Suprapubic skin (tissue), 4 donors: ENCODE measurements around the gene PTPRH. TPM values are rescaled to one million over a fixed set of nuclear protein-coding genes. Genes with fewer than 3 reads are reported as not detected.
"Not testable (repeated sequence)": the region's sequence is repeated elsewhere in the genome, so short reads cannot be mapped to it uniquely, and the experiment has no call there.

ENCODE experiments used
- DNase-seq, 2 donors: peaks; one replicate each; pipeline ENCODE4 v3.0.0-alpha.2; 2019; ENCODE audit warnings: low spot score in 2 of 2
- H3K27ac ChIP-seq: fragments of 200-600 bp; sonication (generic); one replicate; pipeline ENCODE4 v1.5.1; 2019
- H3K27me3 ChIP-seq: fragments of 200-600 bp; sonication (generic); one replicate; pipeline ENCODE4 v1.5.1; 2019
- H3K36me3 ChIP-seq: fragments of 200-600 bp; sonication (generic); one replicate; pipeline ENCODE4 v1.5.1; 2019
- H3K4me1 ChIP-seq: fragments of 200-600 bp; sonication (generic); one replicate; pipeline ENCODE4 v1.5.1; 2019
- H3K4me3 ChIP-seq: fragments of 200-600 bp; sonication (generic); one replicate; pipeline ENCODE4 v1.5.1; 2019; ENCODE audit warnings: mild to moderate bottlenecking
- H3K9me3 ChIP-seq: fragments of 200-600 bp; sonication (generic); one replicate; pipeline ENCODE4 v1.5.1; 2019
- CTCF ChIP-seq, 2 donors: fragments of 200-600 bp in 1 of 2; fragments of 450-650 bp in 1 of 2; sonication (generic) in 1 of 2; IDR thresholded peaks; one replicate each; pipeline ENCODE4 v1.5.1; 2016 to 2019; ENCODE audit warnings: antibody characterized with exemption in 2 of 2, mild to moderate bottlenecking in 1 of 2, moderate library complexity in 1 of 2
- EP300 ChIP-seq: sonication (generic); formaldehyde crosslinking; IDR thresholded peaks from one replicate; pipeline ENCODE4 v1.6.1; 2017; ENCODE audit warnings: antibody characterized with exemption
- POLR2A ChIP-seq, 2 donors: fragments of 450-650 bp; IDR thresholded peaks; one replicate each; pipeline ENCODE4 v1.6.1; 2017; ENCODE audit warnings: antibody characterized with exemption in 2 of 2, mild to moderate bottlenecking in 2 of 2, moderate library complexity in 2 of 2
- POLR2AphosphoS5 ChIP-seq, 3 donors: sonication (generic); formaldehyde crosslinking; IDR thresholded peaks; one replicate each; pipeline ENCODE4 v1.6.1; 2017; ENCODE audit warnings: antibody characterized with exemption in 3 of 3
- WGBS: methylation state at CpG from one replicate; pipeline ENCODE4 v1.1.5; 2018; 5-methylcytosine and 5-hydroxymethylcytosine counted together
- total RNA-seq, 4 donors: library from RNA; depleted of rRNA; stranded (reverse); fragments of >200 nt; gene quantifications; one replicate each; pipeline ENCODE4 v1.1.0, GENCODE V29; 2016

The PTPRH gene
- total RNA-seq, 4 donors from 2014 or later = 0.34 to 1.4 (median 1.1) TPM; not detected in 1

DNA sequence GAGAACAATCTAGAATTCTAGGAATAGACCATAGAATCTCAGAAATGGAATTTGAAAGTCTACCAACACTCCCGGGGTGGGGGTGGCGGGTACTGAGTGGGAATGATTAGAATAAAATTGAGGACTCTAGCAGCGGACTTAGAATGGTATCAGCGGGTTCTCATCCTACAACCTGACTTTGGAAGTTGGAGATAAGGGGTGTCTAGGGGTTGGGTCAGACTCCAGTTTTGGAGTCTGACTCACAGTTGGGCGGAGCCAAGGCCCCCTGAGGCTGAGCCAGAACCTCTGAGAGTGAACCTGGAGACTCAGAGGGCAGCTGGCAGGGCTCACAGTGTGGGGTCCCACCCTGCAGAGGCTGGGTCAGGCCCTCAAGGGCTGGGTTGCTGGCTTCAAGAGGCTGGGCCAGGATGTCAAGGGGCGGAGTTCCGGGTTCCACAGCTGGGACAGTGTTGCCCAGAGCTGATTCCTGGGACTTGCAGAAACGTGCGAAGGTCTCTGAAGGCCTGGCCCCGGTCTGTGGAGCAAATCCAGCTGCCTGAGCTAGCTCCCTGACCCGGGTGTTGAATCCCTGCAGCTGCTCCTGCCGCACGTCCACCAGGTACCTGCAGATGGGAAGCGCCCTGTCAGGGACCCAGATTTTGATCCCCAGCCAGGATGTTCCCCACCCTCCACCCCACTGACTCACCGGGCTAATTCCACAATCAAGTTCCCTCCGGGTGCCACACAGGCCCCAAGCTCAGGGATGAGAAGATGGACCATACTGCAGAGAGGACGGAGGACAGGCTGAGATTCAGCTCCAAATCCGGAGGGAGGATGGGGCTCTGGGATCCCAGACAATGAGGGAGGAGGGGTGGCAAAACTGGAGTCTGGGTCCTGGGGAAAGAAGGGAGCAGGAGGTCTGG is 50.2 kb downstream of the PTPRH start:
- TF ChIP-seq EP300 (no peak), POLR2AphosphoS5 (IDR thresholded peaks at IDR 0.05) (no peak), CTCF (IDR thresholded peaks at IDR 0.05) (no peak), POLR2A (IDR thresholded peaks at IDR 0.05) (no peak)
- peaks cover 73% of the 10 kb centered on the region for H3K27me3 ChIP-seq
- DNase-seq = no peak
- no peak overlapping the region for H3K4me3 ChIP-seq
- H3K36me3 ChIP-seq = no peaks in the 10 kb centered on the region
- WGBS = 43% methylated on average over 17 of the region's 18 CpGs
- H3K4me1 ChIP-seq = peaks cover 33% of the 10 kb centered on the region
- no peaks in the 10 kb centered on the region for H3K9me3 ChIP-seq
- no peak overlapping the region for H3K27ac ChIP-seq

DNA sequence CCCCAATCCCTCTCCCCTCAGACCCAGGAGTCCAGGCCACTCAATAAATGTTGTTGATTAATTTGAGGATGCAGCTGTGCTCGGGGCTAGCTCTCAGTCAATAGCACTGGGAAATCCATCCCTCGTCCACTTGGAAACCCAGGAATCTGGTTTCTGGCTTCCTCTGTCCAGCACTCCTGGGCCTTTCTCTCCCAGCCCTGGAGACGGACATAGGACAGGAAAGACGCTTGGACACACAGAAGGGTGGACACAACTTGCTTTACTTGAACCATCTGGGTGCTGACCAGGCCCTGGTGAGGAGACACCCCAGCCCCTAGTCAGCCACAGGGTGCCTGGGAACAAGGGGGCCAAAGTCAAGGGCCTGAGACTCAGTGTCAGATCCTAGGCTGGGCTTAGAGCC is 50.9 kb downstream of the PTPRH start:
- no peak for DNase-seq
- no peaks in the 10 kb centered on the region for H3K9me3 ChIP-seq

GRCh38 chr19:55157064-55157908 is 52.0 kb downstream of the PTPRH start, which contains the start of gene TNNI3:
Gene TNNI3 (minus strand): TSS chr19:55157732. CDS start chr19:55157589, 143 bp downstream.
- Histone ChIP-seq H3K27me3 (peaks cover 69% of the 10 kb centered on the region), H3K4me1 (peaks cover 33% of the 10 kb centered on the region), H3K36me3 (no peaks in the 10 kb centered on the region), H3K4me3 (peak within 1 kb of the TSS; percentile 30), H3K9me3 (no peaks in the 10 kb centered on the region), H3K27ac (no peak within 1 kb of the TSS)
- no peak for DNase-seq
- 9% methylated on average over 7 of the region's 39 CpGs for WGBS
- TF ChIP-seq CTCF (IDR thresholded peaks at IDR 0.05) = no peak
- no peak for TF ChIP-seq POLR2A (IDR thresholded peaks at IDR 0.05)
- TF ChIP-seq POLR2AphosphoS5 (IDR thresholded peaks at IDR 0.05) = no peak
- TF ChIP-seq EP300 = no peak

More for the DNA sequence above, 50.9 kb downstream of the PTPRH start:
- H3K27me3 ChIP-seq = peaks cover 71% of the 10 kb centered on the region
- WGBS = 66% methylated on average over 4 of the region's 4 CpGs
- H3K4me1 ChIP-seq = peaks cover 33% of the 10 kb centered on the region
- TF ChIP-seq POLR2AphosphoS5 (IDR thresholded peaks at IDR 0.05) = no peak
- no peak for TF ChIP-seq POLR2A (IDR thresholded peaks at IDR 0.05)
- TF ChIP-seq CTCF (IDR thresholded peaks at IDR 0.05) = no peak
- no peak for TF ChIP-seq EP300
- no peaks in the 10 kb centered on the region for H3K36me3 ChIP-seq
- no peak overlapping the region for H3K27ac ChIP-seq
- no peak overlapping the region for H3K4me3 ChIP-seq

DNA sequence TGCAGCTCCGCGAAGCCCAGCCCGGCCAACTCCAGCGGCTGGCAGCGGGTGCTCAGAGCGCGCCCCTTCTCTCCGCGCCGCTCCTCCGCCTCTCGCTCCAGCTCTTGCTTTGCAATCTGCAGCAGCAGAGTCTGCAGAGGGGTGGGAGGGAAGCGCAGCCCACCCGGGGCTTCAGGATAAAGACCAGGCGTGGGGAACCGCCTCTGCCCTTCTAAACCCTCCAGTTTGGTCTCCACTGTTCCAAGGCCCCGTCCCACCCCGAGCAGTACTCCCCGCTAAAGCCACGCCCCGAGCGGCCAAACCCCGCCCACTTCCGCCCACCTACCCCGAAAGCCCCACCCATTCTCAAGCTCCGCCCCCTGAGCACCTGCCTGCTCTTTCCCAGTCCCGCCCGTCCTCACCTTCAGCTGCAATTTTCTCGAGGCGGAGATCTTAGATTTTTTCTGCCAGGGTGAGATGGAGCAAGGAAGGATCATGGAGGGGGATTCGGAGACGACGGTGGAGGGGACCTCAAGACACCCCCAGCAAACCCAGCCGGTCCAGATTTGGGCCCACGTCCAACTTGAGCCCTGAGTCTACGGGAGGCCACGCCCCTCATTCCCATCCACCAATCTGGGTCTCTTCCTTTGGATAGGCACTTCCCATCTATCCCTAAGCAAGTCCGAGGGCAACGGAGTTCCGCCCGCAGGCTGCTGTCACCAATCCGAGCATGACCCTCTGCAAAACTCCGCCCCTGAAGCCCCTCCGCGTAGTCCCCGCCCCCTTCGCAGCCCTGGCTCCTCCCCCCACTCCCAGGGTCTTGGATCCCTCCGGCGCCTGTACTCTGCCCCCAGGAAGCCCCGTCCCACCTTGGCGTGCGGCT is 52.9 kb downstream of the PTPRH start:
- Histone ChIP-seq H3K4me1 (peaks cover 33% of the 10 kb centered on the region), H3K36me3 (no peaks in the 10 kb centered on the region), H3K9me3 (no peaks in the 10 kb centered on the region), H3K4me3 (peak overlapping the region; percentile 30), H3K27me3 (peaks cover 60% of the 10 kb centered on the region), H3K27ac (no peak overlapping the region)
- DNase-seq = peak in 1 of 2 donors; percentile 65
- WGBS = 2% methylated on average over 26 of the region's 52 CpGs
- TF ChIP-seq CTCF (IDR thresholded peaks at IDR 0.05) = no peak
- no peak for TF ChIP-seq POLR2A (IDR thresholded peaks at IDR 0.05)
- no peak for TF ChIP-seq POLR2AphosphoS5 (IDR thresholded peaks at IDR 0.05)
- TF ChIP-seq EP300 = no peak

DNA sequence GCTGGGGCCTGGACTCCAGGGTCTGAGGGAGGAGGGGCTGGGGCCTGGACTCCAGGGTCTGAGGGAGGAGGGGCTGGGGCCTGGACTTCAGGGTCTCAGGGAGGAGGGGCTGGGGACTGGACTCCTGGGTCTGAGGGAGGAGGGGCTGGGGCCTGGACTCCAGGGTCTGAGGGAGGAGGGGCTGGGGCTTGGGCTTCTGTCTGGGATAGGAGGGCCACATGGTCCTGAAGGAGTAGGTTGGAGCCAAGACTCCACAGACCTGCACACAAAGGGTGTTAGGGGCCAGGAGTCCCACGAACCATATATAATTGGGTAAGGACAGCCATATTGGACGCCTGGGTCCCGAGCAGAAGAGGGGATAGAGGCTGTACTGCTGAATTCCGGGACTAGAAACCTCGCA is 53.5 kb downstream of the PTPRH start:
- WGBS = 0% methylated on average over 2 of the region's 5 CpGs
- H3K4me3 ChIP-seq = peak overlapping the region; percentile 30

More for the DNA sequence above, 53.5 kb downstream of the PTPRH start:
- H3K4me1 ChIP-seq = peaks cover 33% of the 10 kb centered on the region
- H3K36me3 ChIP-seq, DNase-seq, H3K9me3 ChIP-seq, H3K27ac ChIP-seq: not testable (repeated sequence)
- peaks cover 55% of the 10 kb centered on the region for H3K27me3 ChIP-seq
